ENCODE measurements around the gene USP28. TPM values are rescaled to one million over a fixed set of nuclear protein-coding genes. Genes with fewer than 3 reads are reported as not detected.

Gene USP28
- total RNA-seq, 1 donor from 2014 or later, result 35.0 TPM

DNA sequence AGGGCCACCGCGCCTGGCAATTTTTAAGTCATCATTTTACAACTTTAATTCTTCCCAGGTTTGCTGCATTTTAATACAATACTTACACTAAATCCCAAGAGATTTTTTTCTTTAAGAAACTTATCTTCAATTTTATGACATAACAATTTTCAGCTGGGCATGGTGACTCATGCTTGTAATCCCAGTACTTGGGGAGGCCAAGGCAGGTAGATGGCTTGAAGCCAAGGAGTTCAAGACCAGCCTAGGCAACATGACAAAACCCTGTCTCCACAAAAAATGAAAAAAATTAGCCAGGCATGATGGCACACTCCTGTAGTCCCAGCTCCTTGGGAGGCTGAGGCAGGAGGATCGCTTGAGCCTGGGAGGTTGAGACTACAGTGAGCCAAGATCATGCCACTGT is 56.9 kb downstream of the USP28 start:
- Mint-ChIP-seq H3K36me3 (ENCODE audit: low read depth, unreplicated experiment) (peaks cover 18% of the 10 kb centered on the region), H3K4me1 (ENCODE audit: low read depth, unreplicated experiment) (peaks cover 15% of the 10 kb centered on the region), H3K9me3 (ENCODE audit: unreplicated experiment) (no peaks in the 10 kb centered on the region), H3K4me3 (ENCODE audit: unreplicated experiment) (no peak overlapping the region), H3K27me3 (ENCODE audit: low read depth, unreplicated experiment) (no peaks in the 10 kb centered on the region), H3K27ac (ENCODE audit: unreplicated experiment) (no peak overlapping the region)
- Histone ChIP-seq H3K9me3 (ENCODE audit: insufficient read depth, low read depth, low read length) (no peaks in the 10 kb centered on the region), H4K20me1 (ENCODE audit: insufficient read depth, low read length) (no peaks in the 10 kb centered on the region), H3K4me2 (ENCODE audit: low read length) (no peak overlapping the region), H3K36me3 (ENCODE audit: insufficient read depth, low read length) (no peaks in the 10 kb centered on the region), H2AFZ (ENCODE audit: low read depth, low read length) (no peak overlapping the region), H3K79me2 (ENCODE audit: insufficient read depth, low read length) (no peaks in the 10 kb centered on the region), H3K27me3 (ENCODE audit: insufficient read depth, low read length) (no peaks in the 10 kb centered on the region), H3K9ac (ENCODE audit: low read length) (no peak overlapping the region), H3K4me1 (ENCODE audit: insufficient read depth, low read length) (no peaks in the 10 kb centered on the region), H3K27ac (ENCODE audit: low read depth, low read length) (no peak overlapping the region), H3K4me3 (ENCODE audit: insufficient read depth, low read depth, low read length) (no peak overlapping the region)
- DNase-seq (ENCODE audit: low read depth) (no peak), FAIRE-seq (no peak)
- no peak for TF ChIP-seq CTCF (IDR thresholded peaks at IDR 0.05; ENCODE audit: insufficient read depth, low read depth, low read length)
- no peak for TF ChIP-seq EZH2 (IDR thresholded peaks at IDR 0.05; ENCODE audit: insufficient read depth, low read length)

GRCh38 chr11:113817626-113818025 is 57.7 kb downstream of the USP28 start:
- Histone ChIP-seq H3K9me3 (ENCODE audit: insufficient read depth, low read depth, low read length) (no peaks in the 10 kb centered on the region), H3K27me3 (ENCODE audit: insufficient read depth, low read length) (no peaks in the 10 kb centered on the region), H3K79me2 (ENCODE audit: insufficient read depth, low read length) (no peaks in the 10 kb centered on the region), H3K9ac (ENCODE audit: low read length) (no peak overlapping the region), H2AFZ (ENCODE audit: low read depth, low read length) (no peak overlapping the region), H3K36me3 (ENCODE audit: insufficient read depth, low read length) (no peaks in the 10 kb centered on the region), H3K27ac (ENCODE audit: low read depth, low read length) (no peak overlapping the region), H4K20me1 (ENCODE audit: insufficient read depth, low read length) (no peaks in the 10 kb centered on the region), H3K4me1 (ENCODE audit: insufficient read depth, low read length) (no peaks in the 10 kb centered on the region), H3K4me3 (ENCODE audit: insufficient read depth, low read depth, low read length) (no peak overlapping the region), H3K4me2 (ENCODE audit: low read length) (no peak overlapping the region)
- H3K36me3 Mint-ChIP-seq (ENCODE audit: low read depth, unreplicated experiment), result peaks cover 14% of the 10 kb centered on the region
- H3K9me3 Mint-ChIP-seq (ENCODE audit: unreplicated experiment), result no peaks in the 10 kb centered on the region
- DNase-seq (ENCODE audit: low read depth) (no peak), FAIRE-seq (no peak)
- peaks cover 20% of the 10 kb centered on the region for H3K4me1 Mint-ChIP-seq (ENCODE audit: low read depth, unreplicated experiment)
- peak overlapping the region; percentile 59 for H3K27ac Mint-ChIP-seq (ENCODE audit: unreplicated experiment)
- TF ChIP-seq EZH2 (IDR thresholded peaks at IDR 0.05; ENCODE audit: insufficient read depth, low read length), result no peak
- no peak for TF ChIP-seq CTCF (IDR thresholded peaks at IDR 0.05; ENCODE audit: insufficient read depth, low read depth, low read length)
- H3K4me3 Mint-ChIP-seq (ENCODE audit: unreplicated experiment), result no peak overlapping the region
- H3K27me3 Mint-ChIP-seq (ENCODE audit: low read depth, unreplicated experiment), result no peaks in the 10 kb centered on the region

DNA sequence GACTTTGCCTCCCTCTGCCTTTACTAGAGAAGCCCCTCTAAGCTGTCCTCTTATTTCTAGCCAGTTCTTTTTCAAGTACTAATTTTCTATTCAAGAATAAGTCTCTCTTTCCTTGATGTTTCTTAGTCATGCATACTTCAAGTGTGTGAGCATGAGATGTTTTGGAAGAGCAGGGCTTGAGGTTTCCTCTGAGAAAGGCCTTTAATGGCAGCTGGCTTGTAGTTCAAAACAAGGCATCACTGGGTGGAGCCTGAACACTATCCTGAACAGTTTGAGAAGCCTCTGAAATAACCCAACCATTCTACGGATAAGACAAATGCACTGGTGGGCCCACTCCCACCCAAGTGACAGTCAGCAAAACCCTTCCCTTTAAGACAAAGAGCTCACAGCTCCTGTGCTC is 58.2 kb downstream of the USP28 start:
- Histone ChIP-seq H3K4me3 (ENCODE audit: insufficient read depth, low read depth, low read length) (no peak overlapping the region), H3K27ac (ENCODE audit: low read depth, low read length) (no peak overlapping the region), H2AFZ (ENCODE audit: low read depth, low read length) (no peak overlapping the region), H4K20me1 (ENCODE audit: insufficient read depth, low read length) (no peaks in the 10 kb centered on the region), H3K4me2 (ENCODE audit: low read length) (no peak overlapping the region), H3K9me3 (ENCODE audit: insufficient read depth, low read depth, low read length) (no peaks in the 10 kb centered on the region), H3K79me2 (ENCODE audit: insufficient read depth, low read length) (no peaks in the 10 kb centered on the region), H3K4me1 (ENCODE audit: insufficient read depth, low read length) (no peaks in the 10 kb centered on the region), H3K27me3 (ENCODE audit: insufficient read depth, low read length) (no peaks in the 10 kb centered on the region), H3K9ac (ENCODE audit: low read length) (no peak overlapping the region), H3K36me3 (ENCODE audit: insufficient read depth, low read length) (peaks cover 5% of the 10 kb centered on the region)
- FAIRE-seq (no peak), DNase-seq (ENCODE audit: low read depth) (peak; percentile 6)
- H3K27ac Mint-ChIP-seq (ENCODE audit: unreplicated experiment), result peak overlapping the region; percentile 59
- no peaks in the 10 kb centered on the region for H3K9me3 Mint-ChIP-seq (ENCODE audit: unreplicated experiment)
- no peak overlapping the region for H3K4me3 Mint-ChIP-seq (ENCODE audit: unreplicated experiment)
- peaks cover 15% of the 10 kb centered on the region for H3K36me3 Mint-ChIP-seq (ENCODE audit: low read depth, unreplicated experiment)
- H3K27me3 Mint-ChIP-seq (ENCODE audit: low read depth, unreplicated experiment), result no peaks in the 10 kb centered on the region
- no peak for TF ChIP-seq CTCF (IDR thresholded peaks at IDR 0.05; ENCODE audit: insufficient read depth, low read depth, low read length)
- TF ChIP-seq EZH2 (IDR thresholded peaks at IDR 0.05; ENCODE audit: insufficient read depth, low read length), result no peak
- H3K4me1 Mint-ChIP-seq (ENCODE audit: low read depth, unreplicated experiment), result peaks cover 22% of the 10 kb centered on the region
